ENCODE measurements around the gene SERPINI2. TPM values are rescaled to one million over a fixed set of nuclear protein-coding genes. Genes with fewer than 3 reads are reported as not detected.

SERPINI2 gene
- total RNA-seq, 2 experiments from 2014 or later: not detected

- no peaks in the 10 kb centered on the region for H3K4me1 ChIP-seq (ENCODE audit: insufficient read depth, low read length, poor library complexity, severe bottlenecking)
- H2AFZ ChIP-seq (ENCODE audit: low read length): no peak overlapping the region
- no peaks in the 10 kb centered on the region for H3K9me2 ChIP-seq (ENCODE audit: insufficient read depth, low read length)
- no TSS peak for BruUV-seq (replicated peaks)
- no peaks in the 10 kb centered on the region for H4K20me1 ChIP-seq (ENCODE audit: insufficient read depth, low read length)
- POLR2A ChIA-PET: no interaction called here
- H3K9me3 ChIP-seq (ENCODE audit: low read length): no peaks in the 10 kb centered on the region
- TF ChIP-seq CTCF (conservative IDR thresholded peaks at IDR 0.05; ENCODE audit: low read length) (no peak), EZH2phosphoT487 (IDR thresholded peaks at IDR 0.05; ENCODE audit: borderline replicate concordance, low read depth, low read length) (no peak)
- no peak overlapping the region for H3K4me3 ChIP-seq (ENCODE audit: low read depth, low read length, poor library complexity, severe bottlenecking)
- intact Hi-C loops (cut with micrococcal nuclease; ENCODE audit: unreplicated experiment): no loop called here
- CTCF ChIA-PET (ENCODE audit: unreplicated experiment): no interaction called here
- no peak overlapping the region for H3K4me2 ChIP-seq (ENCODE audit: low read length)
- DNase-seq (ENCODE audit: low spot score): no peak
- H3K27ac ChIP-seq (ENCODE audit: low read depth, low read length, poor library complexity, severe bottlenecking): no peak overlapping the region
- no peaks in the 10 kb centered on the region for H3K36me3 ChIP-seq (ENCODE audit: insufficient read depth, low read length)
- no peaks in the 10 kb centered on the region for H3K79me2 ChIP-seq (ENCODE audit: insufficient read depth, low read depth, low read length)
Measured at GRCh38 chr3:167469381-167469780, 4.5 kb downstream of the SERPINI2 start.

DNA sequence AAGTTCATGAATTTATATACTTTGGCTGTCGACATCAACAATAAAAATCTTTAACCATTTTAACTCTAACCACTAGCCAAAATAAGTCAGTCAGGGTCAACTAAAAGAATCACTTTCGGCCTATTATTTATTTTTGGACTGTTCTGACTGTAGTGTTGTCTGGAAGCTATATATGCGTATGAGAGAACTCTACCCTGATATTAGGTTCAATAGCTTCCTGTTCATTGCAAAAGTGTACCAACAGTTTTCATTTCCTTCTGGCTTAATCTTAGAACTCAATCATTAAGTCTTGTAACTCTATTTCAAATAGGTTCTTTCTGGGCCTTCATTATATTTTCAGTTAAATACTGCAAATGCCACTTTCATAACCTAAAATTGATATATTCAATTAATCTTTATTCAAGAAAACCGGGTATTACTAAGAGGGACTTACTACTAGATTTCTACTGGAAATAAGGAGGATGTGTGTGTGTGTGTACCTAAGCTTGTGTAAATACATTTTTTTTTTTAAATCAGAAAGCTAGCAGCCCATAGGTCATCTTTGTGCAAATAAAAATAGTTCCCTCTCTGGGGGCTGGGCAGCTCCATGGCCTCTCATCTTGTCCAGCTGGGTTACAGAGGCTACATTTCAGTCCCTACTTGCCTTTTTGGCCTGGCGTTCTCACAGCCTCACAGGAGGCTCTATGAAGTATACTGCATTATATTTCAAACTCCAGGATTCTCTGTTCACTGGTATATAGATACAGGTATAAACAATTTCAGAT, 5.8 kb downstream of the SERPINI2 start:
- Histone ChIP-seq H3K9me2 (ENCODE audit: insufficient read depth, low read length) (no peaks in the 10 kb centered on the region), H3K4me2 (ENCODE audit: low read length) (no peak overlapping the region), H3K4me1 (ENCODE audit: insufficient read depth, low read length, poor library complexity, severe bottlenecking) (no peaks in the 10 kb centered on the region), H3K36me3 (ENCODE audit: insufficient read depth, low read length) (no peaks in the 10 kb centered on the region), H3K79me2 (ENCODE audit: insufficient read depth, low read depth, low read length) (no peaks in the 10 kb centered on the region), H3K27ac (ENCODE audit: low read depth, low read length, poor library complexity, severe bottlenecking) (no peak overlapping the region), H3K4me3 (ENCODE audit: low read depth, low read length, poor library complexity, severe bottlenecking) (no peak overlapping the region), H4K20me1 (ENCODE audit: insufficient read depth, low read length) (no peaks in the 10 kb centered on the region), H3K9me3 (ENCODE audit: low read length) (no peaks in the 10 kb centered on the region), H2AFZ (ENCODE audit: low read length) (no peak overlapping the region)
- BruUV-seq (replicated peaks): no TSS peak
- TF ChIP-seq EZH2phosphoT487 (IDR thresholded peaks at IDR 0.05; ENCODE audit: borderline replicate concordance, low read depth, low read length) (no peak), CTCF (conservative IDR thresholded peaks at IDR 0.05; ENCODE audit: low read length) (no peak)
- ChIA-PET CTCF (ENCODE audit: unreplicated experiment) (no interaction called here), POLR2A (interaction anchor here (0.6 kb wide), 1 partner anchor 453 kb away, joined by 8 read pairs; no protein-coding TSS in a partner anchor)
- intact Hi-C loops (cut with micrococcal nuclease; ENCODE audit: unreplicated experiment): no loop called here
- no peak for DNase-seq (ENCODE audit: low spot score)

DNA sequence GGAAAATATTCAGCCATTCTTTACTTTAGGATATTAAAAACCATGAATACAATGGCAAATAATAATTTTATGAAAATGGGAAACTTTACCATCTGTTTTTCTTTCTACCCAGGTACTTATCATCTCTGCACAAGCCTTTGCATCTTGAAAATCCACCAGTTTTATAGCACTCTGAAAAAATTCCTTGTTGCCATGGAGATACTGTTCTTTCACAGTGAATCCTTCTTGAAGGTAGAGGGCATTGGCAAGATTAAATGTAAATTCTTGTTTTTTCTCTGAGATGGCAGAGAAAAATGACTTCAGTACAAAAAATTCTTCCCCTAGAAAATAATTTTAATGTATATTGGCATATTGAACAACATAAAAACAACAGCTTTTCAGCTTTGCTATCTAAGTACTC, 6.9 kb downstream of the SERPINI2 start:
- no peak overlapping the region for H3K4me2 ChIP-seq (ENCODE audit: low read length)
- DNase-seq (ENCODE audit: low spot score): no peak
- no peak overlapping the region for H2AFZ ChIP-seq (ENCODE audit: low read length)
- no peaks in the 10 kb centered on the region for H4K20me1 ChIP-seq (ENCODE audit: insufficient read depth, low read length)
- H3K9me2 ChIP-seq (ENCODE audit: insufficient read depth, low read length): no peaks in the 10 kb centered on the region
- H3K9me3 ChIP-seq (ENCODE audit: low read length): no peaks in the 10 kb centered on the region
- no peak overlapping the region for H3K27ac ChIP-seq (ENCODE audit: low read depth, low read length, poor library complexity, severe bottlenecking)
- BruUV-seq (replicated peaks): no TSS peak
- ChIA-PET POLR2A (interaction anchor here (0.9 kb wide), 1 partner anchor 30 kb away, joined by 3 read pairs; no protein-coding TSS in a partner anchor), CTCF (ENCODE audit: unreplicated experiment) (no interaction called here)
- H3K4me3 ChIP-seq (ENCODE audit: low read depth, low read length, poor library complexity, severe bottlenecking): no peak overlapping the region
- H3K4me1 ChIP-seq (ENCODE audit: insufficient read depth, low read length, poor library complexity, severe bottlenecking): no peaks in the 10 kb centered on the region
- no peak for TF ChIP-seq EZH2phosphoT487 (IDR thresholded peaks at IDR 0.05; ENCODE audit: borderline replicate concordance, low read depth, low read length)
- TF ChIP-seq CTCF (conservative IDR thresholded peaks at IDR 0.05; ENCODE audit: low read length): no peak
- no peaks in the 10 kb centered on the region for H3K79me2 ChIP-seq (ENCODE audit: insufficient read depth, low read depth, low read length)
- intact Hi-C loops (cut with micrococcal nuclease; ENCODE audit: unreplicated experiment): no loop called here
- H3K36me3 ChIP-seq (ENCODE audit: insufficient read depth, low read length): no peaks in the 10 kb centered on the region

Measured in OCI-LY7 (cell line).